HG03108 (cell line): ENCODE results near the gene TEX264.

Experiments used
- ATAC-seq: cut with Tn5 transposase; IDR thresholded peaks from one replicate; pipeline ENCODE4 v1.9.1; 2021; ENCODE audit warnings: moderate library complexity; ENCODE audit not compliant: unreplicated experiment

Gene TEX264

GRCh38 chr3:51673802-51674654 lies 3.0 kb downstream of the TEX264 start:
- ATAC-seq = no peak

- ATAC-seq = no peak
These were observed 4.2 kb downstream of the TEX264 start for GRCh38 chr3:51675201-51675611.

GRCh38 chr3:51676102-51676640 lies 5.1 kb downstream of the TEX264 start:
- ATAC-seq = no peak

- ATAC-seq = no peak
These were observed 6.3 kb downstream of the TEX264 start for GRCh38 chr3:51677358-51677757.

- no peak for ATAC-seq
These were observed 7.1 kb downstream of the TEX264 start for GRCh38 chr3:51678186-51678585.

- no peak for ATAC-seq
These were observed 7.6 kb downstream of the TEX264 start for GRCh38 chr3:51678641-51679040.

- no peak for ATAC-seq
These were observed 8.3 kb downstream of the TEX264 start for GRCh38 chr3:51679318-51679717.

- ATAC-seq = no peak
These were observed 8.7 kb downstream of the TEX264 start for GRCh38 chr3:51679777-51680176.

GRCh38 chr3:51680196-51680595 lies 9.1 kb downstream of the TEX264 start:
- no peak for ATAC-seq

- no peak for ATAC-seq
These were observed 9.7 kb downstream of the TEX264 start for GRCh38 chr3:51680663-51681230.

GRCh38 chr3:51681453-51681852 lies 10.4 kb downstream of the TEX264 start:
- ATAC-seq = no peak

GRCh38 chr3:51682079-51682478 lies 11.0 kb downstream of the TEX264 start:
- ATAC-seq = peak; percentile 68

- no peak for ATAC-seq
These were observed 11.5 kb downstream of the TEX264 start for GRCh38 chr3:51682526-51682925.

GRCh38 chr3:51683566-51683965 lies 12.5 kb downstream of the TEX264 start:
- ATAC-seq = no peak

GRCh38 chr3:51684971-51685751 lies 14.1 kb downstream of the TEX264 start:
- no peak for ATAC-seq

- ATAC-seq = no peak
These were observed 15.0 kb downstream of the TEX264 start for GRCh38 chr3:51686056-51686455.

GRCh38 chr3:51686512-51687215 lies 15.6 kb downstream of the TEX264 start:
- peak; percentile 59 for ATAC-seq

GRCh38 chr3:51687431-51688205 lies 16.6 kb downstream of the TEX264 start:
- ATAC-seq = no peak

GRCh38 chr3:51688206-51688600 lies 17.2 kb downstream of the TEX264 start:
- ATAC-seq = no peak

- no peak for ATAC-seq
These were observed 20.0 kb downstream of the TEX264 start for GRCh38 chr3:51691021-51691420.
